A549 (cell line): ENCODE data around the gene PLEKHH1. TPM values are rescaled to one million over a fixed set of nuclear protein-coding genes. Genes with fewer than 3 reads are reported as not detected.

Experiments
- ATAC-seq, 2 experiments: fragments of 200-7000 bp in 1 of 2; fragments of >200 bp in 1 of 2; cut with Nextera tagmentation in 1 of 2; cut with Tn5 transposase in 1 of 2; 3 replicates each; pipeline versions ENCODE4 v1.8.0 to v1.9.1; 2018 to 2020; ENCODE audit warnings: mild to moderate bottlenecking in 1 of 2, moderate library complexity in 1 of 2
- CTCF ChIA-PET: fragments of 300-600 bp; sonication (Branson Sonifier 250); formaldehyde crosslinking; extraction: SDS; loops from one replicate; lab custom pipeline; 2021; ENCODE audit warnings: antibody characterized with exemption, inconsistent platforms; lab: Yijun Ruan, JAX
- POLR2A ChIA-PET: fragments of 350-600 bp; formaldehyde crosslinking; extraction: SDS; loops from one replicate; lab custom pipeline; 2021; ENCODE audit warnings: antibody characterized with exemption, inconsistent platforms; lab: Yijun Ruan, JAX
- DNase-seq, 2 experiments: peaks; one replicate each; pipeline versions ENCODE4 v3.0.0 to v3.0.0-alpha.2; 2011 to 2016; ENCODE audit warnings: low read depth in 1 of 2, low spot score in 1 of 2
- FAIRE-seq: peaks from 2 replicates; lab custom pipeline; 2011; peaks lifted over from hg19 to GRCh38; lab: Jason Lieb, UNC
- H3K27ac ChIP-seq, 2 experiments: fragments of >200 bp; sonication (Bioruptor Twin); formaldehyde crosslinking; 3 replicates each; pipeline ENCODE4 v1.5.1; 2016 to 2017
- H3K4me1 ChIP-seq: fragments of >200 bp; sonication (Bioruptor Twin); formaldehyde crosslinking; 3 replicates; pipeline ENCODE4 v1.6.1; 2016
- H3K4me2 ChIP-seq: fragments of >200 bp; sonication (Bioruptor Twin); formaldehyde crosslinking; 3 replicates; pipeline ENCODE4 v1.6.1; 2016
- H3K4me3 ChIP-seq: fragments of >200 bp; sonication (Bioruptor Twin); formaldehyde crosslinking; 3 replicates; pipeline ENCODE4 v1.5.1; 2016
- H3K9me3 ChIP-seq: fragments of >200 bp; sonication (Bioruptor Twin); formaldehyde crosslinking; 3 replicates; pipeline ENCODE4 v1.6.1; 2016
- BHLHE40 ChIP-seq: IDR thresholded peaks from 2 replicates; pipeline ENCODE4 v1.6.1; 2012; ENCODE audit warnings: low read depth, low read length, inconsistent platforms
- CBX2 ChIP-seq: fragments of 200-600 bp; sonication (generic); IDR thresholded peaks from 2 replicates; pipeline ENCODE4 v1.6.1; 2016; ENCODE audit warnings: low read depth, mild to moderate bottlenecking, borderline replicate concordance
- CEBPB ChIP-seq, 2 experiments: fragments of >200 bp in 1 of 2; sonication (Bioruptor Twin) in 1 of 2; formaldehyde crosslinking in 1 of 2; IDR thresholded peaks; 2 replicates each; pipeline ENCODE4 v1.6.1; 2012 to 2016
- CHD2 ChIP-seq: fragments of 150-350 bp; IDR thresholded peaks from 2 replicates; pipeline ENCODE4 v1.6.1; 2014; ENCODE audit warnings: low read length; ENCODE audit not compliant: partially characterized antibody
- CHD4 ChIP-seq: fragments of 200-600 bp; sonication (generic); IDR thresholded peaks from 2 replicates; pipeline ENCODE4 v1.6.1; 2016; ENCODE audit warnings: antibody characterized with exemption, mild to moderate bottlenecking, borderline replicate concordance
- EP300 ChIP-seq, 2 experiments: fragments of >200 bp; sonication (Bioruptor Twin); formaldehyde crosslinking; IDR thresholded peaks; 2 replicates in 1 of 2; 3 replicates in 1 of 2; pipeline ENCODE4 v1.6.1; 2016 to 2017
- FOSB ChIP-seq: fragments of 250-450 bp; sonication (Bioruptor Pico); IDR thresholded peaks from 2 replicates; pipeline ENCODE4 v1.5.0; 2020; ENCODE audit warnings: mild to moderate bottlenecking, moderate library complexity
- FOXS1 ChIP-seq: fragments of 250-450 bp; sonication (Bioruptor Pico); IDR thresholded peaks from 2 replicates; pipeline ENCODE4 v1.5.0; 2020; ENCODE audit warnings: mild to moderate bottlenecking, moderate library complexity
- GATA3 ChIP-seq: IDR thresholded peaks from 2 replicates; pipeline ENCODE4 v1.6.1; 2012; ENCODE audit warnings: borderline replicate concordance
- HDAC2 ChIP-seq: fragments of 200-600 bp; sonication (generic); IDR thresholded peaks from 2 replicates; pipeline ENCODE4 v1.6.1; 2016
- HEYL ChIP-seq: fragments of 250-450 bp; sonication (Bioruptor Pico); IDR thresholded peaks from 2 replicates; pipeline ENCODE4 v1.8.0; 2021; ENCODE audit warnings: mild to moderate bottlenecking, moderate library complexity
- HOXB5 ChIP-seq: fragments of 250-450 bp; sonication (Bioruptor Pico); IDR thresholded peaks from 2 replicates; pipeline ENCODE4 v1.5.0; 2020; ENCODE audit warnings: mild to moderate bottlenecking, moderate library complexity
- KDM5A ChIP-seq: fragments of 200-600 bp; sonication (generic); IDR thresholded peaks from 2 replicates; pipeline ENCODE4 v1.6.1; 2016; ENCODE audit warnings: antibody characterized with exemption, mild to moderate bottlenecking
- MAZ ChIP-seq: fragments of 150-350 bp; IDR thresholded peaks from 2 replicates; pipeline ENCODE4 v1.6.1; 2014; ENCODE audit warnings: antibody characterized with exemption, low read depth, low read length, borderline replicate concordance
- MYC ChIP-seq: IDR thresholded peaks from 2 replicates; pipeline ENCODE4 v1.6.1; 2012; ENCODE audit warnings: mild to moderate bottlenecking, inconsistent platforms, low read length, improper control_type of control experiment, borderline replicate concordance
- NFE2L2 ChIP-seq: fragments of 150-350 bp; conservative IDR thresholded peaks from 2 replicates; pipeline ENCODE4 v1.6.1; 2014; ENCODE audit warnings: low read length
- NR3C1 ChIP-seq: fragments of >200 bp; sonication (Bioruptor Twin); formaldehyde crosslinking; IDR thresholded peaks from 3 replicates; pipeline ENCODE4 v1.6.1; 2017
- PHF8 ChIP-seq: fragments of 200-600 bp; sonication (generic); IDR thresholded peaks from 2 replicates; pipeline ENCODE4 v1.6.1; 2016; ENCODE audit warnings: low read depth, mild to moderate bottlenecking, antibody characterized with exemption, moderate library complexity, borderline replicate concordance
- POLR2A ChIP-seq: IDR thresholded peaks from 2 replicates; pipeline ENCODE4 v1.6.1; 2012; ENCODE audit warnings: mild to moderate bottlenecking, low read length
- RARB ChIP-seq: fragments of 250-450 bp; sonication (Bioruptor Pico); IDR thresholded peaks from 2 replicates; pipeline ENCODE4 v1.8.0; 2021; ENCODE audit warnings: mild to moderate bottlenecking, moderate library complexity
- RCOR1 ChIP-seq: fragments of 150-350 bp; IDR thresholded peaks from 2 replicates; pipeline ENCODE4 v1.6.1; 2014; ENCODE audit warnings: antibody characterized with exemption, low read length, low read depth
- RFX5 ChIP-seq: fragments of 450-650 bp; IDR thresholded peaks from 2 replicates; pipeline ENCODE4 v1.7.1; 2014; ENCODE audit warnings: antibody characterized with exemption, mild to moderate bottlenecking, moderate library complexity
- RNF2 ChIP-seq: fragments of 200-600 bp; sonication (generic); IDR thresholded peaks from 2 replicates; pipeline ENCODE4 v1.6.1; 2016; ENCODE audit warnings: low read depth, mild to moderate bottlenecking, antibody characterized with exemption, moderate library complexity, borderline replicate concordance
- SMC3 ChIP-seq: fragments of >200 bp; sonication (Bioruptor Twin); formaldehyde crosslinking; IDR thresholded peaks from 3 replicates; pipeline ENCODE4 v1.6.1; 2018; ENCODE audit warnings: inconsistent platforms
- TFCP2L1 ChIP-seq: fragments of 250-450 bp; sonication (Bioruptor Pico); IDR thresholded peaks from 2 replicates; pipeline ENCODE4 v1.5.0; 2021; ENCODE audit warnings: mild to moderate bottlenecking
- ZC3H11A ChIP-seq: fragments of 450-650 bp; IDR thresholded peaks from 2 replicates; pipeline ENCODE4 v1.6.1; 2014; ENCODE audit warnings: antibody characterized with exemption, mild to moderate bottlenecking
- ZSCAN20 ChIP-seq: fragments of 250-450 bp; sonication (Bioruptor Pico); IDR thresholded peaks from 2 replicates; pipeline ENCODE4 v1.8.0; 2022; ENCODE audit warnings: mild to moderate bottlenecking, moderate library complexity
- WGBS: methylation state at CpG from one replicate; pipeline ENCODE4 v1.1.6; 2017; ENCODE audit errors: missing lambda C conversion rate; 5-methylcytosine and 5-hydroxymethylcytosine counted together
- polyA plus RNA-seq, 4 experiments: library from polyadenylated mRNA; depleted of rRNA in 3 of 4; stranded (reverse); fragments of >200 nt; fragmentation: RNase III in 1 of 4; extraction: RNeasy Plus Mini Kit Qiagen cat#74134 plus additional on column Dnase treatment in 1 of 4; gene quantifications; 2 replicates in 3 of 4; 3 replicates in 1 of 4; pipeline ENCODE4 v1.2.3, GENCODE V29; 2011 to 2017
- TF ChIP-seq, protein P1 (sequence below): IDR thresholded peaks from 2 replicates; pipeline ENCODE4 v1.6.1; 2012
- TF ChIP-seq, protein P2 (sequence below): fragments of 450-650 bp; IDR thresholded peaks from 2 replicates; pipeline ENCODE4 v1.6.1; 2014; ENCODE audit warnings: antibody characterized with exemption

Gene PLEKHH1
- polyA plus RNA-seq, 2 of the 4 experiments (the other 2 are of a cell fraction): 3.5 to 5.1 TPM

DNA sequence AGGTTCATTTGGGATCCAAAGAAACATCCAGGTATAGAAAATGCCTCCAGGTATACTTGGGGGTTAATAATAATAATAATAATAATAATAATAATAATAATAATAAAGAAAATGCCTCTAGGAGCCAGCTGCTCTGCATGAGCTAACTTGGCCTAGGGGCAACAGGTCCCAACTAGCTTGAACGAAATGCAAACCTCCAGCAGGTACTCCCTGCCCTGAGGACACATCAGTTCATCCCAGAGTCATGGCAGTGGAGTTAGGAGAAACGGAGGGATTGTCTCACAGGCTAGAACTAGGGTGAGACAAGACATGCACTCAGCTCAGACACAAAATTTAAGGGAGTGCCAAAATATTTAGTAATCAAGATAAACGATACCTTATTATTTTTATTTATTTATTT is 32.1 kb upstream of the PLEKHH1 start:
- TF ChIP-seq, protein P1, sequence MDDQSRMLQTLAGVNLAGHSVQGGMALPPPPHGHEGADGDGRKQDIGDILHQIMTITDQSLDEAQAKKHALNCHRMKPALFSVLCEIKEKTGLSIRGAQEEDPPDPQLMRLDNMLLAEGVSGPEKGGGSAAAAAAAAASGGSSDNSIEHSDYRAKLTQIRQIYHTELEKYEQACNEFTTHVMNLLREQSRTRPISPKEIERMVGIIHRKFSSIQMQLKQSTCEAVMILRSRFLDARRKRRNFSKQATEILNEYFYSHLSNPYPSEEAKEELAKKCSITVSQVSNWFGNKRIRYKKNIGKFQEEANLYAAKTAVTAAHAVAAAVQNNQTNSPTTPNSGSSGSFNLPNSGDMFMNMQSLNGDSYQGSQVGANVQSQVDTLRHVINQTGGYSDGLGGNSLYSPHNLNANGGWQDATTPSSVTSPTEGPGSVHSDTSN: no peak
- no peak for TF ChIP-seq CHD4
- TF ChIP-seq ZC3H11A: no peak
- no peak for TF ChIP-seq SMC3
- no peak for TF ChIP-seq RNF2
- TF ChIP-seq NR3C1: no peak
- TF ChIP-seq ZSCAN20 (CRISPR knock-in tag): no peak
- no peak for TF ChIP-seq KDM5A
- TF ChIP-seq MAZ: no peak
- TF ChIP-seq GATA3: no peak
- no peak for TF ChIP-seq TFCP2L1 (CRISPR knock-in tag)
- no peak for TF ChIP-seq FOXS1
- TF ChIP-seq, protein P2, sequence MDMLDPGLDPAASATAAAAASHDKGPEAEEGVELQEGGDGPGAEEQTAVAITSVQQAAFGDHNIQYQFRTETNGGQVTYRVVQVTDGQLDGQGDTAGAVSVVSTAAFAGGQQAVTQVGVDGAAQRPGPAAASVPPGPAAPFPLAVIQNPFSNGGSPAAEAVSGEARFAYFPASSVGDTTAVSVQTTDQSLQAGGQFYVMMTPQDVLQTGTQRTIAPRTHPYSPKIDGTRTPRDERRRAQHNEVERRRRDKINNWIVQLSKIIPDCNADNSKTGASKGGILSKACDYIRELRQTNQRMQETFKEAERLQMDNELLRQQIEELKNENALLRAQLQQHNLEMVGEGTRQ: no peak
- no peak for TF ChIP-seq RARB (CRISPR knock-in tag)
- TF ChIP-seq CBX2: no peak
- Histone ChIP-seq H3K9me3 (no peaks in the 10 kb centered on the region), H3K4me2 (no peak overlapping the region), H3K4me3 (no peak overlapping the region), H3K4me1 (no peaks in the 10 kb centered on the region), H3K27ac (no peak overlapping the region)
- ChIA-PET POLR2A (no interaction called here), CTCF (interaction anchor here (1.1 to 1.9 kb wide), 4 partner anchors 10 to 83 kb away, joined by 3 to 7 read pairs (median 4); no protein-coding TSS in a partner anchor)
- no peak for ATAC-seq
- 51% methylated on average over 3 of the region's 3 CpGs for WGBS
- DNase-seq: no peak
- FAIRE-seq: no peak

DNA sequence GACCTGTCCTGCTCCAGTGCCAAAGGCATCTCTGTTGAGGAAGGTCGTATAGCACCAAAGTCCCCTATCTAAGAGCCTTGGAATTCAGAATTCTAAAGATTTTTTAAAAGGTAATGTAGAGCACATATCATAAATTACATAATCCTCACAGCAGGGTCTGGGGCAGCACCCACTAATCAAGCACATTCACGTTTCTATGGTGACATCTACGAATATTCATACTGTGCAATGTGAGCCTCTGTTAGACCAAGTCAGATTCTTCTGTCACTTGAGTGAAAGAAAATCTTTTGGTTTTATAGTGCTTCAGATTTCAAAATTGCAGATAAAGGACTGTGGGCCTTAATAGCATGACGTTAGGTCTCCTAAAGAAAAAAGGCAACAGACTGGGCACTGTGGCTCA is 31.4 kb upstream of the PLEKHH1 start:
- TF ChIP-seq ZSCAN20 (CRISPR knock-in tag) (no peak), POLR2A (no peak), RCOR1 (no peak), CEBPB (IDR thresholded peaks at IDR 0.05) (no peak), BHLHE40 (no peak), FOSB (no peak), CHD2 (no peak), HEYL (CRISPR knock-in tag) (no peak), PHF8 (no peak), MYC (no peak), TFCP2L1 (CRISPR knock-in tag) (no peak), EP300 (IDR thresholded peaks at IDR 0.05) (no peak), NFE2L2 (no peak), HDAC2 (no peak), RFX5 (no peak), HOXB5 (CRISPR knock-in tag) (no peak)
- TF ChIP-seq, protein P1: no peak
- no peak for DNase-seq
- Histone ChIP-seq H3K9me3 (no peaks in the 10 kb centered on the region), H3K4me1 (no peaks in the 10 kb centered on the region), H3K4me3 (no peak overlapping the region), H3K27ac (no peak overlapping the region), H3K4me2 (no peak overlapping the region)
- ChIA-PET POLR2A (no interaction called here), CTCF (no interaction called here)
- FAIRE-seq: no peak
- 26% methylated on average over 4 of the region's 4 CpGs for WGBS
- ATAC-seq: no peak
